Lung (tissue), 12 donors: ENCODE results near the gene PTPRJ. TPM values are rescaled to one million over a fixed set of nuclear protein-coding genes. Genes with fewer than 3 reads are reported as not detected.

Source experiments
- ATAC-seq: fragments of 200-7000 bp; cut with Tn5 transposase; one replicate; pipeline ENCODE4 v1.9.1; 2020; ENCODE audit warnings: moderate number of reproducible peaks; ENCODE audit not compliant: insufficient read depth, low FRiP score
- DNase-seq, 3 donors: peaks; one replicate each; pipeline ENCODE4 v3.0.0-alpha.2; 2013 to 2017
- H3K27ac ChIP-seq, 2 donors: one replicate each; pipeline ENCODE4 v1.5.1; 2013; ENCODE audit warnings: mild to moderate bottlenecking in 2 of 2, moderate library complexity in 2 of 2, control low read depth in 1 of 2, inconsistent platforms in 1 of 2, low read depth in 1 of 2, low read length in 1 of 2
- H3K27me3 ChIP-seq, 3 donors: one replicate each; pipeline ENCODE4 v1.5.1; 2013; ENCODE audit warnings: low read length in 2 of 3; ENCODE audit not compliant: control insufficient read depth in 3 of 3, insufficient read depth in 3 of 3
- H3K36me3 ChIP-seq, 4 donors: one replicate each; pipeline ENCODE4 v1.5.1; 2013; ENCODE audit warnings: low read length in 4 of 4, mild to moderate bottlenecking in 1 of 4, moderate library complexity in 1 of 4; ENCODE audit not compliant: control insufficient read depth in 4 of 4, insufficient read depth in 4 of 4
- H3K4me1 ChIP-seq, 5 donors: one replicate each; pipeline ENCODE4 v1.5.1; 2013; ENCODE audit warnings: low read length in 5 of 5, mild to moderate bottlenecking in 2 of 5, moderate library complexity in 1 of 5; ENCODE audit not compliant: control insufficient read depth in 5 of 5, insufficient read depth in 5 of 5
- H3K4me3 ChIP-seq: one replicate; pipeline ENCODE4 v1.5.1; 2013; ENCODE audit warnings: mild to moderate bottlenecking, control low read depth, moderate library complexity
- H3K9ac ChIP-seq, 2 donors: one replicate each; pipeline ENCODE4 v1.5.1; 2013; ENCODE audit warnings: low read length in 2 of 2, control low read depth in 1 of 2; ENCODE audit not compliant: insufficient read depth in 1 of 2
- H3K9me3 ChIP-seq, 4 donors: one replicate each; pipeline ENCODE4 v1.5.1; 2013; ENCODE audit warnings: low read length in 3 of 4, mild to moderate bottlenecking in 1 of 4, moderate library complexity in 1 of 4; ENCODE audit not compliant: control insufficient read depth in 4 of 4, insufficient read depth in 3 of 4
- WGBS, 2 donors: extraction: QIAGEN DNeasy Blood & Tissue Kit; methylation state at CpG; one replicate each; pipeline ENCODE4 v1.1.7; 2013; 5-methylcytosine and 5-hydroxymethylcytosine counted together
- polyA plus RNA-seq, 2 donors: library from polyadenylated mRNA; stranded (reverse); fragments of 200-250 nt; gene quantifications; one replicate each; pipeline ENCODE4 v1.2.1, GENCODE V29; 2013
- total RNA-seq, 2 donors: library from RNA; depleted of rRNA in 1 of 2; stranded (reverse); fragments of >200 nt in 1 of 2; gene quantifications; one replicate each; pipeline ENCODE4 v1.2.1, GENCODE V29; 2014 to 2021
- TF ChIP-seq, protein P1 (sequence below): IDR thresholded peaks from 2 replicates; pipeline ENCODE4 v1.5.1; 2012; ENCODE audit warnings: mild to moderate bottlenecking; ENCODE audit errors: control extremely low read depth, extremely low read depth
- donor health status: control.
- donor health status: control.
- donor health status: Bipolar disorder and iron deficiency.
- donor health status: healthy.
- donor health status: DM: yes; HTN: yes; CAD: no.

Gene PTPRJ
- total and polyA plus RNA-seq, 4 donors: 3.9 to 51.4 (median 32.0) TPM

DNA sequence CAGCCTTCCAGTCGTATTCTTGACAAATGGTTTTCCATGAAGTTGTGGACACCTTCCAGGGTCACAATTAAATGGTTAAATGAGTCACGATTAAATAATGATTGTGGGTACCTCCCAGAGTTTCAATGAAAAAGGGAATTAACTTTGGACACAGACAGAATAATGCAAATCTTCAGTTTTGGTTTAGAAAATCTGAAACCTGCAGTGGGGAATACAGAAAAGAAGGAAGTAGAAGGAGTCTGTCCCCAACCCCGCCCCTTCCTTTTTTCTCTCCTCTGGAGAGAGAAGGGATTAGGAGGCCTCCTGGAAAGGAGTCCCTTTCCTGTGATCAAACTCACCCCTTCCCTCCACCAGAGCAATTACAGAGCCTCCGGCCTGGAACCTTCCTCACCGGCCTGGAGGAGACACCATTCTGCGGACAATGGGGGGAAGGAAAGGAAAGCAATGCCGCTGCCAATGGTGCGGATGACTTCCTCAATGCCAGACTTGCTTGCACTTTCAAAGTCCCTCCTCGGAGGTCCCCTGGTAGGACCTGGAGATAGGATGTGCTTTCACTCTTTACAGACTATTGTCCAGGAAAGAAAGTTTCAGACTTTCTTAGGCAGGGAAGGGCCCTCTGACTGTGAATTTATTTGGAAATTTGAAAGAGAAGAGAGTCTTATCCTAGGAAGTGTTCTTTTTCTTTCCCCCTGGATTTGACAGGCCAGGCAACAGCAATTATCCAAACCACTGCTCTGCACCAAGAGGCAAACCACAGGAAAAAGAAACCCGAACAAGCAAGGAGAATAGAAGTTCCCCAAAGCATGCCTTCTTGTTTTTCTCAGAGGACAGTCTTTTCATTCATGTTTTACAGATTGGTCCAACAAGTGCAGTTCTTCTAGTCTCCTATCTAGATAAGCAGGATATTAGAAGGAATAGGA lies 86.8 kb downstream of the PTPRJ start:
- H3K9ac ChIP-seq: no peak overlapping the region
- ATAC-seq (no peak), DNase-seq (no peak)
- H3K27ac ChIP-seq: peak overlapping the region in 1 of 2 donors; percentile 85
- H3K4me3 ChIP-seq: no peak overlapping the region
- H3K4me1 ChIP-seq: peaks cover 0 to 9% (median 5%) of the 10 kb centered on the region in 5 donors
- no peaks in the 10 kb centered on the region for H3K9me3 ChIP-seq
- WGBS, 2 donors: 27 to 52% methylated on average over 10 of the region's 10 CpGs
- TF ChIP-seq, protein P1, sequence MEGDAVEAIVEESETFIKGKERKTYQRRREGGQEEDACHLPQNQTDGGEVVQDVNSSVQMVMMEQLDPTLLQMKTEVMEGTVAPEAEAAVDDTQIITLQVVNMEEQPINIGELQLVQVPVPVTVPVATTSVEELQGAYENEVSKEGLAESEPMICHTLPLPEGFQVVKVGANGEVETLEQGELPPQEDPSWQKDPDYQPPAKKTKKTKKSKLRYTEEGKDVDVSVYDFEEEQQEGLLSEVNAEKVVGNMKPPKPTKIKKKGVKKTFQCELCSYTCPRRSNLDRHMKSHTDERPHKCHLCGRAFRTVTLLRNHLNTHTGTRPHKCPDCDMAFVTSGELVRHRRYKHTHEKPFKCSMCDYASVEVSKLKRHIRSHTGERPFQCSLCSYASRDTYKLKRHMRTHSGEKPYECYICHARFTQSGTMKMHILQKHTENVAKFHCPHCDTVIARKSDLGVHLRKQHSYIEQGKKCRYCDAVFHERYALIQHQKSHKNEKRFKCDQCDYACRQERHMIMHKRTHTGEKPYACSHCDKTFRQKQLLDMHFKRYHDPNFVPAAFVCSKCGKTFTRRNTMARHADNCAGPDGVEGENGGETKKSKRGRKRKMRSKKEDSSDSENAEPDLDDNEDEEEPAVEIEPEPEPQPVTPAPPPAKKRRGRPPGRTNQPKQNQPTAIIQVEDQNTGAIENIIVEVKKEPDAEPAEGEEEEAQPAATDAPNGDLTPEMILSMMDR: no peak
- peaks cover 0 to 2% (median 0%) of the 10 kb centered on the region in 4 donors for H3K36me3 ChIP-seq
- no peaks in the 10 kb centered on the region for H3K27me3 ChIP-seq

DNA sequence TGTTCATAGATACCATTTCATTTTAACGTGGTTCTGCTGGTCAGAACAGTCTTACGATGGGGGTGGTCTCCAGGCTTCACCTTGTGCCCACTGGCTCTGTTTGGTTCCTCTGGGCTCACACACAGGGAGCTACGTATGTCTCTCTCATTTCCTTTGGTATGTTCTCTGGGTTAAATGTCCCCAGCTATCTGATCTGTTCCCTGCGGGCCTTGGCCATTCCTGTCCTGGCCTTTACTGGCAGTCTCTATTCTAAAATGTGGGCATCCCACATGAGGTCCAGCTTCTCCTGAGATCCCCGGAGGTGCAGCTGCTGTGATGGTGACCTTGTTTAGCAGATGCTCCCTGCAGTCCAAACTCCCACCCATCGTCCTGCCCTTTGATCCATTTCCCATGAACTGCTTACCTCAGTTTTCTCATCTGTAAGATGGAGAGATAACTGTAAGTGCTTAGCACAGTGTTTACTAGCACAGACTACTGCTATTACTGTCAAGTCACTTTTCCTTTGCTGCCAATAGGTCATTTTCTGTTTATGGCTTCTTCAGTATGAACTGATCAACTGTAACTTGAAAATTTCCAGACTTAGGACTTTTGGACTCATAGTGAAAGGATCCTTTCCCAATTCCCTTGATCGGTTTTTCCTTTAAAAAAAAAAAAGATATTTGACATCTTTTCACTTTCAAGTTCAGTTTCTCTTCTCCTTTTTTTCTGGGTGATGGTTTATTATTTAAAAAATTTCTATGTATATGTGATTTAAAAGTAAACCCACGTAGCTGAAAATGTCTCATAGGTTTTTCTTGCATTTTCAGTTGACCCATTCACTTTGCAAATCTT lies 92.9 kb downstream of the PTPRJ start:
- WGBS, 2 donors: 88 to 90% methylated on average over 8 of the region's 8 CpGs
- H3K27me3 ChIP-seq: no peaks in the 10 kb centered on the region
- DNase-seq (no peak), ATAC-seq (no peak)
- no peaks in the 10 kb centered on the region for H3K9me3 ChIP-seq
- peaks cover 0 to 2% (median 0%) of the 10 kb centered on the region in 5 donors for H3K4me1 ChIP-seq
- no peak overlapping the region for H3K9ac ChIP-seq
- peaks cover 0 to 2% (median 0%) of the 10 kb centered on the region in 4 donors for H3K36me3 ChIP-seq
- H3K4me3 ChIP-seq: no peak overlapping the region
- H3K27ac ChIP-seq: no peak overlapping the region
- TF ChIP-seq, protein P1: no peak

DNA sequence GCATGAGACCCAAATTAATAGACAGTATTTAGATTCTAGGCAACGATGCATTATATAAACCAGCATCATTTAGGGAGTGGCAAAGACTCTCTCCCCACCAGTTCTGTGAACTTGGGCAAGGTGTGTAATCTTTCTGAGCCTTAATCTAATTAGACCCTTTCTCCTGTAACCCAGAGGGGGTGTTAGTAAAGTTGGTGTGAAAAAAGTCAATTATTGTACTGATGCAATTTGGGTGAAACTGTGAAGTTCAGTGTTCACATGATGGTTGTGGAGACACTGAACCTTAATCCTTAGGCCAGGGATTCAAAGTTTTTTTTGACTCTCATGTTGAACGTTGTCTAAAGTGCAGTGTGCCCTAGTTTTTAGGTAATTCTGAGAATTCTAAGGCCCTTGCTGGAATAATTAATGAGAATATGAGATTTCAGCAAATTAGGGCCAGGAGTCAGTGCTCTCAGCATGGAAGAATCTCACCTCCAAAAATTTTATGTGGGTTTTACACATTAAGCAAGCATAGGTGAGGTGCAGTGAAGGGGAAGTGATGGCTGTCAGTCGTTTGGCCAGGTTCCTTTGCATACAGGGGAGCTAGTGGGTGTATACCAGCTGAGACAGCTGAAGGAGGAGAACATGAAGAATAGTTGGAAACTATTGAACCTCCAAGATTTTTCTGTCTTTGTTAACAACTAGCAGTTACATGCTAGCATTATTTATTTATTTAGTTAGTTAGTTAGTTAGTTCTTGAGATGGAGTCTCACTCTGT lies 94.2 kb downstream of the PTPRJ start:
- no peak overlapping the region for H3K27ac ChIP-seq
- DNase-seq (no peak), ATAC-seq (no peak)
- no peak overlapping the region for H3K9ac ChIP-seq
- 72 to 75% methylated on average over 3 of the region's 3 CpGs for whole genome bisulfite sequencing, 2 donors
- no peaks in the 10 kb centered on the region for H3K27me3 ChIP-seq
- TF ChIP-seq, protein P1: no peak
- H3K4me3 ChIP-seq: no peak overlapping the region
- no peaks in the 10 kb centered on the region for H3K9me3 ChIP-seq
- peaks cover 0 to 2% (median 0%) of the 10 kb centered on the region in 5 donors for H3K4me1 ChIP-seq
- no peaks in the 10 kb centered on the region for H3K36me3 ChIP-seq
